Fibroblast of the aortic adventitia (primary cell): ENCODE data around the gene LRCH1. TPM values are rescaled to one million over a fixed set of nuclear protein-coding genes. Genes with fewer than 3 reads are reported as not detected.

Experiments used
- DNase-seq: peaks from one replicate; pipeline ENCODE4 v3.0.0-alpha.2; 2010; ENCODE audit warnings: low read depth
- H3K4me3 ChIP-seq: 2 replicates; pipeline ENCODE4 v1.5.1; 2011; ENCODE audit warnings: low read depth, mild to moderate bottlenecking, control low read depth, low read length, moderate library complexity
- total RNA-seq: library from RNA; depleted of rRNA; stranded (reverse); fragments of >200 nt; gene quantifications from 2 replicates; pipeline ENCODE4 v1.2.3, GENCODE V29; 2012; ENCODE audit warnings: low replicate concordance
- TF ChIP-seq, protein P1 (sequence below): IDR thresholded peaks from 2 replicates; pipeline ENCODE4 v1.5.1; 2011; ENCODE audit warnings: mild to moderate bottlenecking, low read length, control low read depth, inconsistent platforms; ENCODE audit not compliant: insufficient read depth

Gene LRCH1
- total RNA-seq, 1 donor: 9.5 TPM

DNA sequence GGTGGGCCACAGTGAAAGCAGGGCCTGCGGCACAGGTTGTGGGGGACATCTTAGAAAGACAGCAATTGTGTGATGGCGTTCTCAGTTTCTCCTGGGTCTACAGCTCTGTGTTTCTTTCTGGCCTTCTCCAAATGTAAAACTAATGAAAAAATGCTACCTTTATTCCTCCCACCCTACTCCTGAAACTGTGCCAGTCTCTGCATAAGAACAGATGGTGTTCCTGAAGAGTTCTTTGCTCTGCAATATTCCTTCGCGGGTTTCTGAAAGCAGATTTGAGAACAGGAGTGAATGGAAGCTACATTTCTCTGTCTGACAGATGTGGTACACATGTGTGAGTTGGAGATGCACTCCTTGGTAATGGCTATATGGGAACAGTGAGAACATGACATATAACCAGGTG lies 18.0 kb upstream of the LRCH1 start:
- DNase-seq: no peak
- TF ChIP-seq, protein P1, sequence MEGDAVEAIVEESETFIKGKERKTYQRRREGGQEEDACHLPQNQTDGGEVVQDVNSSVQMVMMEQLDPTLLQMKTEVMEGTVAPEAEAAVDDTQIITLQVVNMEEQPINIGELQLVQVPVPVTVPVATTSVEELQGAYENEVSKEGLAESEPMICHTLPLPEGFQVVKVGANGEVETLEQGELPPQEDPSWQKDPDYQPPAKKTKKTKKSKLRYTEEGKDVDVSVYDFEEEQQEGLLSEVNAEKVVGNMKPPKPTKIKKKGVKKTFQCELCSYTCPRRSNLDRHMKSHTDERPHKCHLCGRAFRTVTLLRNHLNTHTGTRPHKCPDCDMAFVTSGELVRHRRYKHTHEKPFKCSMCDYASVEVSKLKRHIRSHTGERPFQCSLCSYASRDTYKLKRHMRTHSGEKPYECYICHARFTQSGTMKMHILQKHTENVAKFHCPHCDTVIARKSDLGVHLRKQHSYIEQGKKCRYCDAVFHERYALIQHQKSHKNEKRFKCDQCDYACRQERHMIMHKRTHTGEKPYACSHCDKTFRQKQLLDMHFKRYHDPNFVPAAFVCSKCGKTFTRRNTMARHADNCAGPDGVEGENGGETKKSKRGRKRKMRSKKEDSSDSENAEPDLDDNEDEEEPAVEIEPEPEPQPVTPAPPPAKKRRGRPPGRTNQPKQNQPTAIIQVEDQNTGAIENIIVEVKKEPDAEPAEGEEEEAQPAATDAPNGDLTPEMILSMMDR: no peak
- no peak overlapping the region for H3K4me3 ChIP-seq

DNA sequence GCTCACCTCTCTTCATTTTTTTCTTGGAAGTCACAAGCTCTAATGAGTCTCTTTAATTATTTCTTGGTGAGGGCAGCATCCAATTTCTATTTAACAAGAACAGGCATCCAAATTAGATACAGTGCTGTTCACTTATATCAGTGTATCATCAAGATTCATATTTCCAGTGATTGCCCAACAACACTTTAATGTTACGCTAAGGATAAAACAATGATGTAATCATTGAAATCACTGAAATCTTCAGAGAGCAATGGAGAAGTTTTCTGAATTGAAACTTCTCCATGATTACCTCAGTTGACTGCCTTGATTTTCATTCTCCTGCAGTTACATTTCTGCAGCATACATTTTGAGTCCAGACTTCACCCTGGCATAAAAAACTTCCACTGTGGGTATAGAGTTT lies 17.1 kb upstream of the LRCH1 start:
- H3K4me3 ChIP-seq: no peak overlapping the region
- no peak for DNase-seq
- TF ChIP-seq, protein P1: no peak

DNA sequence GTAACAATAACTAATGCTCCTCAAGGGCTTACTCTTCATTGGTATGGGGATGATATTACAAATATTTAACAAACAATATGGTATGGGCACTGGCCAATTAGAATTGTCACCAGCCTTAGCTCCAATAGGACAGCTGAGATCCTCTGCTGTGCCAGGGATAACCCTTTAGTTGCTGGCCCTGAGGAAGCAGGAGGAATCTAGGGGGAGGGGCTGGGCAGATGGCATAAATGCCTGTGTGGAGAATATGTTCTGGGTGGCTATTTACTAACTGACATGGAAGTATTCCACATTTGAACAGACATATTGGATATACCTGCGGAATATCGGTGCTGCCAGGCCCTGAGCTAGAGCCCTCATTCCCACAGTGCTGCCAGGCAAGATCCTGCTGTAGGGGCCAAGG lies 16.6 kb upstream of the LRCH1 start:
- DNase-seq: no peak
- TF ChIP-seq, protein P1: no peak
- H3K4me3 ChIP-seq: no peak overlapping the region

DNA sequence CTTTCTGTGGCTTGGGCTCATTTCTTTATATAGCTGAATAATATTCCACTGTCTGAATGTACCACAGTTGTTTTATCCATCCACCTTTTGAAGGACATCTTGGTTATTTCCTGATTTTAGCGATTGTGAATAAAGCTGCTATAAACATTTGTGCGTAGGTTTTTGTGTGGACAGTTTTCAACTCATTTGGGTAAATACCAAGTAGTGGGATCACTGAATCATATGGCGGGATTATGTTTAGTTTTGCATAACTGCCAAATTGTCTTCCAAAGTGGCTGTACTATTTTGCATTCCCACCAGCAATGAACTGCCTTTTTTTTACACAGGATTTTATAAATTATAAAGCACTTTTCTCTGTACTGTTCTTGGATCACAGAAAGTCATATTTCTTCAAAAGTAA lies 13.7 kb upstream of the LRCH1 start:
- TF ChIP-seq, protein P1: no peak
- H3K4me3 ChIP-seq: no peak overlapping the region

DNA sequence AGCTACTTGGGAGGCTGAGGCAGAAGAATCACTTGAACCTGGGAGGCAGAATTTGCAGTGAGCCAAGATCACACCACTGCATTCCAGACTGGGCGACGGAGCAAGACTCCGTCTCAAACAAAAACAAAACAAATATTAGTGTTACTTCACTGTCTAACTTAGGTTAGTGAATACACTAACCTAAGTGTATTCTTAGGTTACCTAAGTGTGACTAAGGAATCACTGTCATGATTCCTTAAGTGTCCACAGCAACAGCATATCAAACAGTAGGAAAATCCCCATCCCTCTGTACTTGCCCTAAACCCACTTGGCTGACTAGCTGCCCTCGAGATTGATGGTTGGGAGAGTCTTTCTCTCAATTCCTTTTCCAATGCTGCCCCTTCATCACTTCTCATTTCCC lies 11.8 kb upstream of the LRCH1 start:
- TF ChIP-seq, protein P1: no peak
- H3K4me3 ChIP-seq: no peak overlapping the region
- DNase-seq: no peak

More for the DNA sequence above, 13.7 kb upstream of the LRCH1 start:
- DNase-seq: no peak

DNA sequence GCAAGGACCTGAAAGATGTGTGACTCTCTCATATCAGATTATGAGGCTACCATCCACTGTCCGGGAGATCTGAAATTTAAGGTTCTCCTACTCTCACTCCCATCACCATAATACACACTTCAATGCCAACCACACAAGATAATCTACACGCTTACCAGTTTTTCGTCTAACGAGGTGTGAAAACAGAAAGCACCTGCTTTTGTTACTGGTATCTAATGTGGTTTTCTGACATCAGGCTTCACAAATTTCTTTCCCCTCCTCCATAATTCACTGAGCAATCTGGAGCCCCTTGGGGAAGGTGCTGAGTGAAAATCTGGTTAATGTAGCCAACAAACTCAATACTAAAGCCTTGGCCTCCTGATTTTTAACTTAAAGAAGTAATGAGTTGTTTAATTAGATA lies 10.1 kb upstream of the LRCH1 start:
- TF ChIP-seq, protein P1: no peak
- H3K4me3 ChIP-seq: no peak overlapping the region
- DNase-seq: no peak

DNA sequence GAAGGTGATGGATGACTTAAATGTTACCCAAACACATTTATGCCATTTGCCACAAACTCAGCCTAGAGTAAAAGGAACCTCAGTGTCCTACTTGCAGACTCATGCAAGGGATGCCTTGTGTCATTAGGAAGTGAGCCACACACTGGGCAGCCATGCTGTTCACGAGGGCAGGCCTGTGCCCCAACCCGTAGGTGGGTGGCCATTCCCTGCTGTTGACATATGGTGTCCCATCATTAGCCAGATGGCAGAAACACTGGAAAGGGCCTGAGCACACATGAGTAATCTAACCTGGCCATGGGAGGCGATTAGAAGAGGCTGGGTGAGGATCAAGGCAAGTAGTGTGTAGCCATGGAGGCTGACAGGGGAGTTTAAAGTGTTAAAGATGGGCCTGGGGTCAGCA lies 9.7 kb upstream of the LRCH1 start:
- no peak for DNase-seq
- TF ChIP-seq, protein P1: no peak
- no peak overlapping the region for H3K4me3 ChIP-seq
